HG03196 (cell line): ENCODE results near the gene GPS1.
"Not testable (repeated sequence)": the region's sequence is repeated elsewhere in the genome, so short reads cannot be mapped to it uniquely, and the experiment has no call there.

Source experiments
- ATAC-seq: cut with Tn5 transposase; IDR thresholded peaks from one replicate; pipeline ENCODE4 v1.9.1; 2021; ENCODE audit not compliant: unreplicated experiment

The GPS1 gene

GRCh38 chr17:82025401-82026107 lies 26.1 kb upstream of the GPS1 start:
- no peak for ATAC-seq

DNA sequence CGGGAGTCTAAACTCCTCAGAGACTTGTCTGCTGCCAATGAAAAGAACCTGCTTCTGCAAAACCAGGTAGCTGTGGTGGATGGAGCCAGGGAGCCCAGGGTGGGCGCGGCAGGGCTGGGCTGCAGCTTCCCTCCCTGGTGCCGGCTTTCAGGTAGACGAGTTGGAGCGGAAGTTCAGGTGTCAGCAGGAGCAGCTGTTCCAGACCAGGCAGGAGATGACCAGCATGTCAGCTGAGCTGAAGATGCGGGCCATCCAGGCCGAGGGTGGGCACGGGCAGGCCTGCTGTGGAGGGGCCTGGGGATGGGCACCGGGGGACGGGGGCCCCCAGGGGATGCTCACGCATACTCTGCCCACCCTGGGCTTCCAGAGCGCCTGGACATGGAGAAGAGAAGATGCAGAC lies 23.5 kb upstream of the GPS1 start:
- no peak for ATAC-seq

GRCh38 chr17:82028966-82029365 lies 22.7 kb upstream of the GPS1 start:
- ATAC-seq = no peak

- ATAC-seq = no peak
These were observed 22.3 kb upstream of the GPS1 start for GRCh38 chr17:82029391-82029790.

- no peak for ATAC-seq
These were observed 21.7 kb upstream of the GPS1 start for GRCh38 chr17:82029990-82030469.

- no peak for ATAC-seq
These were observed 21.0 kb upstream of the GPS1 start for GRCh38 chr17:82030470-82031302.

DNA sequence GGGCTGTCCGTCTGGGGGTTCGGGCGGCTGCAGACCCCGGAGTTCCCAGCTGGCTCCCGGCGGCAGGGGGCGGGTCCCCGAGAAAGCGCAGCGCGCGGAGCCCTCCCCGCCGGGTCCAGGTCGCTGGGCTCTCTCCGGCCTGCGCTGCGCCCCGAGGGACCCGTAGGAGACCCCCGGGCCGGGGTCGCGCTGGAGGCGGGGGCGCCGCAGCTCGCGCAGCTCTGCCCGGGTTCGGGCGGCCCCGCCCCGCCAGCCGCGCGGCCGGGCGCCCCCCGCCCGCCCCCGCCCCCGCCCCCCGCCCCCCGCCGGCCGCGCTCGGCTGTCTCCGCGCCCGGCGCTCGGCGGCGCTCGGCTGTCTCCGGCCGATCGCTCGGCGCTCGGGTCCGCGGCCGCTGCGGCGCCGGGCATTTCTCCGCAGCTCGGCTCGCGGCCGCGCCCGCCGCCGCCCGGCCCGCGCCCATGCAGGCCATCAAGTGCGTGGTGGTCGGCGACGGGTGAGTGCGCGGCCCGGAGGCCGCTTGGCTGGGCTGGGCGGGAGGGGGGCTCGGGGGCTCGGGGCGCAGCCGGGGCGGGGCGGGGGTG lies 20.3 kb upstream of the GPS1 start, which contains the start of gene RAC3:
TSS of gene RAC3 (plus strand) at position 376 of the 582 bp plus-strand sequence. CDS start at position 460, 84 bp downstream.
- ATAC-seq = no peak

- no peak for ATAC-seq
These were observed 19.6 kb upstream of the GPS1 start for GRCh38 chr17:82031885-82032627.

DNA sequence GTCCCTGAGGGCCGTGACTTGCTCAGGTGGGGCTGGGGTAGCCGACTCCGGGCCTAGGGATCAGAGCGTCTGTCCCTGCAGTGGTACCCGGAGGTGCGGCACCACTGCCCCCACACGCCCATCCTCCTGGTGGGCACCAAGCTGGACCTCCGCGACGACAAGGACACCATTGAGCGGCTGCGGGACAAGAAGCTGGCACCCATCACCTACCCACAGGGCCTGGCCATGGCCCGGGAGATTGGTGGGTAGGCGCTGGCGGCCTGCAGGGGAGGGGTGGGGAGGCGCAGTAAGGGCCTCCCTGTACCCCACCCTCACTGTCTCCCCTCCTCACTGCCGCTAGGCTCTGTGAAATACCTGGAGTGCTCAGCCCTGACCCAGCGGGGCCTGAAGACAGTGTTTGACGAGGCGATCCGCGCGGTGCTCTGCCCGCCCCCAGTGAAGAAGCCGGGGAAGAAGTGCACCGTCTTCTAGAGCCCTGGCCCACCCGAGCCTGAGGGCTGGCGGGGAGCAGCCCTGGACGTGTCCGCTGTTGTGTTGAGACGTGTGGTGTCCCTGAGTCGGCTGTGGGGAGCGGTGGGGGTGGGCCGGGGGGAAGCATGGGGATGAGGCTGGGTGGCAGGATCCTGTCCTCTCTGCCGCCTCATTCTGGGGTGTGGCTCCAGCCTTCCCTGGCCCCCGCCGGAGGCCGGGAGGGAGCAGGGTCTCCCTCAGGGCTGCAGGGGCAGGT lies 18.2 kb upstream of the GPS1 start:
- no peak for ATAC-seq

DNA sequence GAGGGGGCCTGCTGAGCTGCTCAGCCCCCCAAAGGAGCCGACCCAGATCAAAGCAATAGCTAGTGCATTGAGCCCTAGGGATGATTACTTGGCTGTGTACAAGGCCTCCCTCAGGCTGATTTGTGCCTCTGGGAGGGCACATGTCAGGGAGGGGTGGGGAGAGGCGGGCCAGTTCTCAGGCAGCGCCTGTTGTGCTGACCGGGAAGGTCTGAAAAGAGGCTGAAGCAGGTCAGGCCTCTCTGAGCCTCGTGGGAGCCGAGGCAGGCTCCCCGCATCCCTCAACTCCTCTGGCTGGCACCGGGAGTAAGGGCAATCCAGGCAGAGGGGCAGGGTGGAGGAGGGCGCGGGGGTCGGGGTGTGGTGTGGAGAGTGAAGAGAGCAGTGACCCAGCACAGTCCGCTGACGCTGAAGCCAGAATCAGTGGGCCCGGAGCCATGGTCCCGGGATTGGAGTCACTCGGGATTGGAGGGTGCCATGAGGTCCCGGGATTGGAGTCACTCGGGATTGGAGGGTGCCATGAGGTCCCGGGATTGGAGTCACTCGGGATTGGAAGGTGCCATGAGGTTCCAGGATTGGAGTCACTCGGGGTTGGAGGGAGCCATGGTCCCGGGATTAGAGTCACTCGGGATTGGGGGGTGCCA lies 17.2 kb upstream of the GPS1 start:
- no peak for ATAC-seq

DNA sequence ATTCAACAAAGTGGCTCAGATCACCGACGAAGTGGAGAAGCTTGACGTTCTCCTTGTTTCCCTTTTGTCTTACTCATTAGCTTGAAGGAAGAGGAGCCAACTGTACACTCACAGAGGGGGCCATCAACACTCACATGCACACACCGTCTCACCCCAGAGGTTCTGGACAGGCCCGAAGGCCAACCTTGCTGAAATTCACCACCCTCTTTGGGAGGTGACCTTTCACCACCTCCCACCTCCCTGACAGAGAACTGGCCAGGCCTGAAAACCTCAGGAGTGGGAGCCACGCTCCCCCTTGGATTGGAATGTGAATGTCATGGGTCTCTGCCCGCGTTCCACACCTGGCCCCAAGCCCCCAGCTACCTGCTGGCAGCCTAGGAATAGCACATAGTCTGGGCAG lies 16.2 kb upstream of the GPS1 start:
- ATAC-seq = no peak

DNA sequence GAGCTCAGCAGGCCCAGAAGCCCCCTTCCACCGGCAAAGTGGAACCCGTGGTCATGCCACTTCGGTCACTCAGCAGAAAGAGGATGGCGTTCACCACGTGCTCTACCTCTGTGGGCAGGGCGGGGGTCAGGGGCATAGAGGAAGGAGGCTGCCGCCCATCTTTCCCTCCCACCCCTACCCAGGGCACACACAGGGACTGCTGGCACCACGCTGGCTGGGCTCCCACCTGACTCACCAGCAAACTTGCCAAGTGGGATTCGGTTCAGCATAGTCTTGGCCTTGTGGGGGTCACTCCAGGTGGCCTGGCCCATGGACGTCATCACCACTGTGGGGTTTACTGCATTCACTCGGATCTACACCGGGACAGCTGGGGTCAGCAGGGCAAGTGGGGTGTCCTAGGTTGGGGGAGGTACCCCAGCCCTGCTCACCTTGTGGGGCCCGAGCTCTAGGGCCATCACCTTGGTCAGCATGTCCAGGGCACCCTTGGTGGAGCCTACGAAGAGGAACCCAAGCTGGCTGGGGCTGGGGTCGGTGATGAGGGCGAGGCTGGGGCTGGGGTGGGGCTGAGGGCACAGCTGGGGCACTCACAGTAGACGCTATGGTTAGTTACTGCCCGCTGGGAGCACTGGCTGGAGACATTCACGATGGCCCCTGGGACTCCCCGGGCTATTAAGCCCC lies 15.6 kb upstream of the GPS1 start:
- no peak for ATAC-seq

DNA sequence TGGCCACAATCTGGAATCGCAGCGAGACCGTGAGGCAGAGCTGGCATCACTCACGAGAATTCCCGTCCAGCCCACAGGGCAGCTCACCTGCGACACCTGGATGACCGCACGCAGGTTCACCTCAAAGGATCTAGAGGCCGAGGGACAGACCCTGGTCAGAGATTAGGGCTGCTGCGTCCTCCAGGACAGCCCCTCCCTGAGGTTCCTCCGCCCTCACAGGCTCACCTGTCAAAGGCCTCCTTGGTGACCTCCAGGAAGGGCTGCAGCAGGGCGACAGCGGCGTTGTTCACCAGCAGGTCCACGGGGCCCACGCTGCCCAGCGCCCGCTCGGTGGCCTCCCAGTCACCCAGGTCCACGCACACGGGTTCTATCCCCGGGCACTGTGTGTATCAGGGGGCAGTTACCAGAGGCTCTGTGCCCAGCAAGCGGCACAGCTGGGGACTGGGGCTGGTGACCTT lies 15.0 kb upstream of the GPS1 start:
- no peak for ATAC-seq

GRCh38 chr17:82037092-82037888 lies 14.4 kb upstream of the GPS1 start, which contains the start of gene DCXR:
TSS of gene DCXR (minus strand) at chr17:82037697. CDS start at chr17:82037682, 15 bp downstream.
- ATAC-seq = peak; percentile 81

- no peak for ATAC-seq
These were observed 13.9 kb upstream of the GPS1 start for GRCh38 chr17:82037889-82038195.

- ATAC-seq = not testable (repeated sequence)
These were observed 12.8 kb upstream of the GPS1 start for GRCh38 chr17:82038796-82039409.

DNA sequence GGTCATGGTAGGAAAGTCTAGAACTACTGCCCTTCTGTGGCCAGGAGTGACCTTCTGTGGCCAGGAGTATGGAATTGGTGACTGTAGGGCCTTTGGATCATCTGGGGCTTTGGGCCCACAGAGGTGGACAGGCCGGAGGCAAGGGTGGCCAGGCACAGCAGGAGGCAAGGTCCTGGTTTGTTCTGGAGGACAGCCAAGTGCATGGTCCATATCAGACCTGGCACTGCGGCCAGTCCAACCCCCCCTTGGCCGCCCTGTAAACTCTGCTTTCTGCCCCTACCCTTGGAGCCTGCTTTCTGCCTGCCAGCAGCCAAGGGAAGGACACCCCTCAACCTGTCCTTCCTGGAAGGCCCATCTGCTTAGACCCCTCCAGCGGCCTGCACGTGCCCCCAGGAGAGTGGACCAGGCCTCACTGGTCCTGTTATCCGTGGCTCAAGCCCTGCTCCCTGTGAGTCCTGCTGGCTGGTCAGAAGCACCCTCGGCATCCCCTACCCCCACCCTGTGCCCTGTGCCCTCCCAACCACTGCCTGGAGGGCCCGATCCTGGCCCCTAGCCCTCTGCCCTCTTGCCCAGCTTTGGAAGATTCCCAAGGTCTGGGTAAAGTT lies 11.9 kb upstream of the GPS1 start:
- no peak for ATAC-seq
